HepG2 (cell line): ENCODE data around the gene HMGN1. TPM values are rescaled to one million over a fixed set of nuclear protein-coding genes. Genes with fewer than 3 reads are reported as not detected.

Source experiments
- AGO2 ChIP-seq: fragments of 200-400 bp; formaldehyde crosslinking; optimal IDR thresholded peaks from 2 replicates; pipeline ENCODE3; 2017; ENCODE audit warnings: mild to moderate bottlenecking, low read depth, low read length, moderate library complexity
- CC2D1A ChIP-seq: sonication (generic); formaldehyde crosslinking; IDR thresholded peaks from 2 replicates; pipeline ENCODE4 v1.8.1; 2023; ENCODE audit warnings: mild to moderate bottlenecking, missing genetic modification reagents
- FOSL2 ChIP-seq: sonication (generic); formaldehyde crosslinking; IDR thresholded peaks from 2 replicates; pipeline ENCODE4 v1.4.0; 2020; ENCODE audit warnings: missing genetic modification reagents
- HES4 ChIP-seq: sonication (generic); formaldehyde crosslinking; IDR thresholded peaks from 2 replicates; pipeline ENCODE4 v1.9.0; 2021; ENCODE audit warnings: mild to moderate bottlenecking, missing genetic modification reagents, borderline replicate concordance
- NCOA2 ChIP-seq: sonication (generic); formaldehyde crosslinking; IDR thresholded peaks from 2 replicates; pipeline ENCODE4 v1.8.0; 2022; ENCODE audit warnings: inconsistent platforms
- NFYB ChIP-seq: sonication (generic); formaldehyde crosslinking; IDR thresholded peaks from 2 replicates; pipeline ENCODE4 v1.4.0; 2020; ENCODE audit warnings: missing genetic modification reagents
- PAF1 ChIP-seq: IDR thresholded peaks from 2 replicates; pipeline ENCODE4 v1.6.1; 2016; ENCODE audit warnings: missing genetic modification reagents, missing compliant biosample characterization
- SAFB2 ChIP-seq: sonication (generic); formaldehyde crosslinking; IDR thresholded peaks from 2 replicates; pipeline ENCODE4 v1.5.1; 2020; ENCODE audit warnings: missing genetic modification reagents, low read depth, mild to moderate bottlenecking, borderline replicate concordance
- SCMH1 ChIP-seq: sonication (generic); formaldehyde crosslinking; IDR thresholded peaks from 2 replicates; pipeline ENCODE4 v1.9.0; 2021; ENCODE audit warnings: missing genetic modification reagents, mild to moderate bottlenecking, borderline replicate concordance
- SETDB1 ChIP-seq: sonication (generic); formaldehyde crosslinking; IDR thresholded peaks from 2 replicates; pipeline ENCODE4 v1.5.1; 2020; ENCODE audit warnings: missing genetic modification reagents, mild to moderate bottlenecking, borderline replicate concordance
- ZBTB2 ChIP-seq: sonication (generic); formaldehyde crosslinking; IDR thresholded peaks from 2 replicates; pipeline ENCODE4 v1.8.0; 2022; ENCODE audit warnings: low read depth, missing genetic modification reagents
- ZBTB4 ChIP-seq: sonication (generic); formaldehyde crosslinking; IDR thresholded peaks from 2 replicates; pipeline ENCODE4 v1.4.0; 2020; ENCODE audit warnings: missing genetic modification reagents, mild to moderate bottlenecking, borderline replicate concordance
- ZNF253 ChIP-seq: sonication (generic); formaldehyde crosslinking; IDR thresholded peaks from 2 replicates; pipeline ENCODE4 v1.8.0; 2022; ENCODE audit warnings: mild to moderate bottlenecking, missing genetic modification reagents, borderline replicate concordance
- ZNF350 ChIP-seq: sonication (generic); formaldehyde crosslinking; IDR thresholded peaks from 2 replicates; pipeline ENCODE4 v1.4.0; 2020; ENCODE audit warnings: mild to moderate bottlenecking, low read depth, missing genetic modification reagents, borderline replicate concordance
- ZNF550 ChIP-seq: sonication (generic); formaldehyde crosslinking; IDR thresholded peaks from 2 replicates; pipeline ENCODE4 v1.4.0; 2020; ENCODE audit warnings: mild to moderate bottlenecking, missing genetic modification reagents, borderline replicate concordance
- ZNF609 ChIP-seq: sonication (generic); formaldehyde crosslinking; IDR thresholded peaks from 2 replicates; pipeline ENCODE4 v1.4.0; 2020; ENCODE audit warnings: mild to moderate bottlenecking, missing genetic modification reagents, borderline replicate concordance
- ZNF614 ChIP-seq: IDR thresholded peaks from 2 replicates; pipeline ENCODE4 v1.6.1; 2018; ENCODE audit warnings: missing biosample characterization, missing genetic modification reagents, inconsistent platforms, borderline replicate concordance
- ZNF724P ChIP-seq: sonication (generic); formaldehyde crosslinking; IDR thresholded peaks from 2 replicates; pipeline ENCODE4 v1.8.0; 2022; ENCODE audit warnings: missing genetic modification reagents, borderline replicate concordance
- ZNF792 ChIP-seq: IDR thresholded peaks from 2 replicates; pipeline ENCODE4 v1.6.1; 2016
- ZNF879 ChIP-seq: sonication (generic); formaldehyde crosslinking; IDR thresholded peaks from 2 replicates; pipeline ENCODE4 v1.8.1; 2023; ENCODE audit warnings: missing genetic modification reagents
- polyA plus RNA-seq, 8 experiments: library from polyadenylated mRNA; depleted of rRNA in 3 of 8; stranded (reverse) in 7 of 8; unstranded in 1 of 8; fragments of >200 nt; fragmentation: Illumina TruSeq in 4 of 8; extraction: Trizol in 4 of 8; gene quantifications; 2 replicates each; pipeline versions ENCODE4 v1.2.1 to v1.2.3, GENCODE V29; 2011 to 2016; ENCODE audit warnings: low read depth in 4 of 8, missing spikeins in 1 of 8, mixed read lengths in 1 of 8; ENCODE audit not compliant: insufficient read depth in 1 of 8
- total RNA-seq, 5 experiments: library from RNA; depleted of rRNA; stranded (reverse); fragments of >200 nt; fragmentation: Illumina TruSeq; extraction: Trizol; gene quantifications; 2 replicates each; pipeline ENCODE4 v1.2.3, GENCODE V29; 2016; ENCODE audit warnings: low read depth in 1 of 5

Gene HMGN1
- total and polyA plus RNA-seq, 2 of the 13 experiments (the other 11 are each of a cell fraction or from before 2014, with no cell fraction given): 104 to 286 TPM

- TF ChIP-seq SETDB1: no peak
- TF ChIP-seq ZNF253 (CRISPR knock-in tag): no peak
- TF ChIP-seq SCMH1 (CRISPR knock-in tag): no peak
- TF ChIP-seq ZNF879 (CRISPR knock-in tag): no peak
- no peak for TF ChIP-seq ZNF792 (CRISPR knock-in tag)
- no peak for TF ChIP-seq ZNF550 (CRISPR knock-in tag)
- no peak; the same call in 1 of the 2 replicates for TF ChIP-seq NFYB (CRISPR knock-in tag)
- no peak for TF ChIP-seq CC2D1A
- no peak for TF ChIP-seq ZNF609 (CRISPR knock-in tag)
- TF ChIP-seq PAF1 (CRISPR knock-in tag): no peak
- no peak; the same call in 1 of the 2 replicates for TF ChIP-seq ZNF350
- TF ChIP-seq ZBTB2 (CRISPR knock-in tag): no peak
- no peak for TF ChIP-seq FOSL2 (CRISPR knock-in tag)
- TF ChIP-seq NCOA2 (CRISPR knock-in tag): no peak
- TF ChIP-seq ZBTB4 (CRISPR knock-in tag): no peak
- no peak for TF ChIP-seq SAFB2 (CRISPR knock-in tag)
- TF ChIP-seq HES4 (CRISPR knock-in tag): peak; percentile 47; the same call in 1 of the 2 replicates
- peak; percentile 33 for TF ChIP-seq AGO2
- TF ChIP-seq ZNF724P: no peak
- no peak for TF ChIP-seq ZNF614 (CRISPR knock-in tag)
Observed at GRCh38 chr21:39379986-39380891, 31.4 kb upstream of the HMGN1 start (continued).
